NCI-H524 treated with DMSO at 0.1 percent for 48 hours (cell line): ENCODE results near the gene ANTXR2.
"Not testable (repeated sequence)": the region's sequence is repeated elsewhere in the genome, so short reads cannot be mapped to it uniquely, and the experiment has no call there.

ENCODE experiments used
- DNase-seq: peaks from one replicate; lab custom pipeline; 2025; lab: John Stamatoyannopoulos, UW

ANTXR2 gene

DNA sequence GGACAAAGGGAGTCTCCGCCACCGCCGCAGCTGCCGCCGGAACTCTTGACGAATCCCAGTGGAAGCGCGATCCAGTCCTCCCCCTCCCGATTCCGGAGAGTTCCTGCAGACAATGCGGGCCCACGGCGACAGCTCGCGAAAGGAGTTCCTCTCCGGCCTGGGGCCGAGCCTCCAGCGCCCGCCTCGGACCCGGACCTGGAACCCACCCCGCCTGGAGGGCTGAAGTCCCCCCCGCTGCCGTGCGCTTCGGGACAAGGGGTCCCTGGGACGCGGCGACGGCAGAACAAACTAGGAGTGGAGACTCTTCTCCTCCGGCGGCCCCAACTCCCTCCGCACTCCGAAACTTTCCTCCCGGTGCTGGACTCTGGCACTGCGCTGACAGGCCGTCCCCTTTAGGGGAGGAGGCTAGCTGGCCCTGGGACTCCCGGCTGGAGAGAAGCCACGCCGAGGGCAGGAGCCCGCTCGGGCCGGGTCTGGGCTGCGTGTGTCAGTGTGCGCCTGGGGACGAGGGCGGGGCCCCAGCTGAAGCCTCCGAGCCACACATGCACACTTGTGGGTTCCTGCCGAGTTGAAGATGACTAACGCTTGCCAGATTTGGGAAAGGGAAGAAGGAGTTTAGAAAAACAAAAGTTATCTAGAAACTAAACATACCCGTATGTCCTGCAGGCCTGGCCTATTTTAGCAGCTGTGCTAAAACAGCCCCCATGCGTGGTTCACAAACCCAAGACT, at the start of gene ANTXR2:
TSS of gene ANTXR2 (minus strand) at position 486 of the 729 bp plus-strand sequence. CDS start 669 bp downstream, outside the sequence.
- no peak for DNase-seq

DNA sequence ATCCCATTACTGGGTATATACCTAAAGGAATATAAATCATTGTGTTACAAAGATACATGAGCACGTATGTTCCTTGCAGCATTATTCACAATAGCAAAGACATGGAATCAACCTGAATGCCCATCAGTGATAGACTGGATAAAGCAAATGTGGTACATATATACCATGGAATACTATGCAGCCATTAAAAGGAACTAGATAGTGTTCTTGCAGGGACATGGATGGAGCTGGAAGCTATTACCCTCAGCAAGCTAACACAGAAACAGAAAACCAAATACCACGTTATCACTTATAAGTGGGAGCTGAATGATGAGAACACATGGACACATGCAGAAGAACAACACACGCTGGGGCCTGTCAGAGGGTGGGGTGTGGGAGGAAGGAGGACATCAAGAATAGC, 48.8 kb upstream of the ANTXR2 start:
- DNase-seq = not testable (repeated sequence)

- not testable (repeated sequence) for DNase-seq
Measured at GRCh38 chr4:80119620-80120019, 46.6 kb upstream of the ANTXR2 start.

- no peak for DNase-seq
Measured at GRCh38 chr4:80116516-80116915, 43.5 kb upstream of the ANTXR2 start.

DNA sequence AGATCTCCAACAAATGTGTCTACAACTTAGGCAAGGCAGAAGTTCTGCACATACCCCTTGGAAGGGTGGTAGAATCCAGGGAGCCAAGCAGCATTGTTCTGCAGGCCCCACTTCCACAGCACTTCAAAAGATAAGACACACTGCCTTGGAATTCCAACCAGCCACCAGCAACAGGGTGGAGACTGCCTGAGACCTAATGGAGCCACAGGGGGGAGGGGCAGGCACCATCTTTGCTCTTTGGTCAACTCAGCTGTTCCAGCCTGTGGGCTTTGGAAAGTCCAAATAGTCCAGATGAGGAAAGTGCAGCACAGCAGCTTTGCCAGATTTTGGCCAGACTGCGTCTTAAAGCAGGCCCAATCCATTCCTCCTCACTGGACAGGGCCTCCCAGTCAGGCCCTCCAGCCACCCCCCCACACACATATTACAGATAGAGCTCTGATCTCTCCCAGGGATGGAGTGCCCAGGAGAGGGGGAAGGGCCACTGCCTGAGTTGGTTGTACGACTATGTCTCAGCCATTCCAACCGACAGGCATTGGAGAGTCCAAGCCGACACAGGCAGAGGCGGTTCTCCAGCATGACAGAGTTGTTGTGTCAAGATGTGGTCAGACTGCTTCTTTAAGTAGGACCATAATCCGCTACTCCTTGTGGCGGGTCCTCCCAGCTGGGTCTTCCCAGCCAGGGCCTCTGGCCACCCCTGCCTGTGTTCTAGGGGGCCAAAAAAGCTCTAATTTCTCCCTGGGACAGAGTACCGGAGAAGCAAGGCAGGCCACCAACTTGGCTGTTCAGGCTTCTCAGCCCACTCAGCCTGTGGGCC, 42.5 kb upstream of the ANTXR2 start:
- no peak for DNase-seq

- no peak for DNase-seq
Measured at GRCh38 chr4:80114732-80115265, 41.8 kb upstream of the ANTXR2 start.

DNA sequence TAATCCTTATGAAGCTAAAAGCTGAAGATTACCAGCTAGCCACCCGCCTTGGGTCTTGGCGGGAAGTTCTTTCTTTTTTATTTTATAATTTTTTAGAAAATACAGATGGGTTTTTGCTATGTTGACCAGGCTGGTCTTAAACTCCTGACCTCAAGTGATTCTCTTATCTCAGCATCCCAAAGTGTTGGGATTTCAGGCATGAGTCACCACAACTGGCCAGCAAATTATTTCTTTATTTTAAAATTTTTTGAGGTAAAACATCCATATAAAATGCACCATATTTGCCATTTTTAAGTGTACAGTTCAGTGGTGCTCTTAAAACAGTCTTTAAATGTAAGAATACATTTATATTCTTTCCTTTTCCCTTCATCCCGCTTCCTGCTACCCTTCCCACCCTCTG, 40.6 kb upstream of the ANTXR2 start:
- DNase-seq = no peak

DNA sequence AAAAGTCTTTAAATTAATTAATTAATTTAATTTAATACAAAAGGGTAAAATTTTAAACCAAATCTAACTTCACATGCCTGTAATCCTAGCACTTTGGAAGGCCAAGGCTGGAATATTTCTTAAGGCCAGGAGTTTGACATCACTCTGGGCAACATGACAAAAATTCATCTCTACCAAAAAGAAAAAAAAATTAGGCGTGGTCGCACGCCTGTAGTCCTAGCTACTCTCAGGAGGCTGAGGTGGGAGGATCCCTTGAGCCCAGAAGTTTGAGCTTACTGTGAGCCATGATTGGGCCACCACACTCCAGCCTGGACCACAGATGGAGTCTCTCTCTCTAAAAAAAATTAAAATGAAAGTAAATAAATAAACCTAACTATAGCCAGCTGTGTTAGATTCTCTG, 39.2 kb upstream of the ANTXR2 start:
- DNase-seq = no peak

GRCh38 chr4:80111276-80111675, 38.2 kb upstream of the ANTXR2 start:
- DNase-seq = no peak

DNA sequence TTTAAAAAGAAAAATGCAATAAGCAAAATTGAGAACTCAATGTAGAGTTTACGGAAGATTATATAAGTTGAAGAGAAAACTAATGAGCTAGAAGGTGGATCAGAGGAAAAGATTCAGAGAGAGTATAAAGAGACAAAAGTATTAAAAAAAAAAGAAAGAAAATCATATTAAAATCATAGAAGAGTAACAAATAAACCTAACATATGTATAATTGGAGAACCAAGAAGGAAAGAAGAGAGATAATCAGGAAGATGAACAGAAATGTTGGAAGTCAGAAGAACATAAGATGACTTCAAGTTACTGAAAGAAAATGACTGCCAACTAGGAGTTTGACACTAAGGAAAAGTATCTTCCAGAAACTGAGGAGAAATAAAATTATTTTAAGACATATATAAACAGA, 34.3 kb upstream of the ANTXR2 start:
- DNase-seq = no peak

GRCh38 chr4:80104927-80105326, 31.9 kb upstream of the ANTXR2 start:
- DNase-seq = no peak

GRCh38 chr4:80103629-80104028, 30.6 kb upstream of the ANTXR2 start:
- no peak for DNase-seq

DNA sequence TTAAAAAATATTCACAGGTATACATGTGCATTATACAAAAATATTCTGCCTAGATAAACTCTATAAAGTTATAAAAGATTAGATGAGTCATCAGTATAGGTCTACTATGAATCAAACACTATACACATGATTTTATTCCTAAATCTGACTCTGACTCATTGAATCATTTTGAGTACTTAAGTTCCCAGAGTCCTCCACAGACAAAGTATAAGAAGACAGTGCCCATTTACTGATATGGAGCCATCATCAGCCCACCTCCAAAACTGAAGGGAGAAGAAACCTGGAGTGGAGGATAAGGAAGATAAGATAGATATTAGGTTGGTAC, 28.7 kb upstream of the ANTXR2 start:
- no peak for DNase-seq

DNA sequence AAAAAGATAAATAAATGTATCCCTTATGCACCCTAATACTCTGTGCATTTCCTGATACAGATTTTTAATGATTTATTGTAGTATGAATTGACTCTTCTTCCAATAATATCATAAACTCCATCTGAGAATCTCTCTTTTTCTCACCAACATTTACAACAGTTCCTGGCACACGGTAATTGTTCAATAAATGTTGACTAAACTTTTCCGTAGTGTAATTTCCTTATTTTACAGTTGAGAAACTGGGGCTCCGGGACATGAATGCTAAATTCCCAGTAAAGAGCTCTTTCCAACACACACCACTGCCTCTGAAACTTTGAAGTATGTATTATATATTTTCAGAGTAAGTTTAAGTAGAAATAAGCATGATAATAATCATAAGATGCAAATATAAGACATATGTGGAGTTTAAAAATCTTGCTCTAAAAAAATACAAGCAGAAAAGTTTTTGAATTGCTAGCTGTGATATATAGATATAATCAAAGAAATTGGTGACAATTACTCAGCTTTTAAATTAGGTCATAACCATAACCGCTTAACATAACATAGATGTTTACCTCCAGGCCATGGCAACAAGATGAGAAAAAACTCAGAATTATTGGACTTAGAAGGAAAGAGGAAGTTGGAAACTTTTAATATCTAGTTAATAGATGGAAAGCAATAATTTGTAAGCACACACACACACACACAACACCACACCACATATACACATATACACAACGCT, 28.2 kb upstream of the ANTXR2 start:
- no peak for DNase-seq

DNA sequence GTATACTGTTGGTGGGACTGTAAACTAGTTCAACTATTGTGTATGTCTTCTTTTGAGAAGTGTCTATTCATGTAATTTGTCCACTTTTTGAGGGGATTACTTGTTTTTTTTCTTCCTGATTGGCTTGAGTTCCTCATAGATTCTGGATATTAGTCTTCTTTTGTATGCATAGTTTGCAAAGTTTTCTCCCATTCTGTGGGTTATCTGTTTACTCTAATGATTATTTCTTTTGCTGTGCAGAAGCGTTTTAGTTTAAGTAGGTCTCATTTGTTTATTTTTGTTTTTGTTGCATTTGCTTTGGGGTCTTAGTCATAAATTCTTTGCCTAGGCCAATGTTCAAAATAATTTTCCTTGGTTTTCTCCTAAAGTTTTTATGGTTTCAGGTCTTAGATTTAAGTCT, 26.6 kb upstream of the ANTXR2 start:
- no peak for DNase-seq

DNA sequence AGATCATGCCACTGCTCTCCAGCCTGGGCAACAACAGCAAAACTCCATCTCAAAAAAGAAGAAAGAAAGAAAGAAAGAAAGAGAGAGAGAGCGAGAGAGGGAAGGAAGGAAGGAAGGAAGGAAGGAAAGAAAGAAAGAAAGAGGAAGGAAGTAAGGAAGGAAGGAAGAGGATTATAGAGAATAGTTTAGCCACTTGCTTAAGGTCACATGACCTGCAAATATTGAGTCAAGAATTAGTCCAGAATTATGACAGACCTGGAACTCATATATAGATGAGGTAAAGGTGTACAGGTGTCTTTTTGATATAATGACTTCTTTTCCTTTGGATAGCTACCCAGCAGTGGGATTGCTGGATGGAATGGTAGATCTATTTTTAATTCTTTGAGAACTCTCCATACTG, 25.6 kb upstream of the ANTXR2 start:
- no peak for DNase-seq

DNA sequence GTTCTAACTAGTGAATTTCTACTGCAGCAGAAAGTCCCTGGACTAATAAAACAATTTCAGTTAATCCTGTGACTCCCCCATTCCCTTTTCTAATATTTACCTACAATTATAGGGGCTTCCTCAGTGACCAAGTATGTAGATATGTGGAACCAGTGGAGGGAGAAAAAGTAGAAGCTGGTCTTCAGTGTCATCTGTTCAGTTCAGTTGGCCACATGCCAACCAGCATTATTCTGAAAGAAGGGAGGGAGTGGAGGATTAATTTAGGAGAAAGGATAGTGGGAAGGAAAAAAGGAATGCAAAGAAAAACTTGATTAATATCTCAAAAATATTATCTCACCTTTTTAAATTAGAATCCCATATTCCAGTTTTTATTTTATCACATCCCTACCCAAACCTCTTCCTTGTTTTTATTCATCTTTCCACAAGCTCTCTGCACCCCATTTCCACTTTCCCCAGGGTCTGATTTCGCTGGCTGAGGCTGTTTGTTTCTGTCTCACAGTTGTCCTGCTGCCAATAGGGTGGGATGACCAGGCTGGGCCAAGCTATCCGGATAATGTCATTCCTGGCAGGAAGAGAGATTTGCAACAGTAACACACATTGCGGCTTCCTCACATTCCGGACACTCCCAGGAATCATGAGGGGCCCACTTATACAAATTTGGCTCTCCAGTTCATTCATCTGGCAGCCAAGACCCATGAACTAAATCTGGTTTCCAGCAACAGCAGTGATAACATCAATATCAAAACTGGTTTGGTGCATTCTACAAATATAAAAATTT, 24.6 kb upstream of the ANTXR2 start:
- DNase-seq = no peak

DNA sequence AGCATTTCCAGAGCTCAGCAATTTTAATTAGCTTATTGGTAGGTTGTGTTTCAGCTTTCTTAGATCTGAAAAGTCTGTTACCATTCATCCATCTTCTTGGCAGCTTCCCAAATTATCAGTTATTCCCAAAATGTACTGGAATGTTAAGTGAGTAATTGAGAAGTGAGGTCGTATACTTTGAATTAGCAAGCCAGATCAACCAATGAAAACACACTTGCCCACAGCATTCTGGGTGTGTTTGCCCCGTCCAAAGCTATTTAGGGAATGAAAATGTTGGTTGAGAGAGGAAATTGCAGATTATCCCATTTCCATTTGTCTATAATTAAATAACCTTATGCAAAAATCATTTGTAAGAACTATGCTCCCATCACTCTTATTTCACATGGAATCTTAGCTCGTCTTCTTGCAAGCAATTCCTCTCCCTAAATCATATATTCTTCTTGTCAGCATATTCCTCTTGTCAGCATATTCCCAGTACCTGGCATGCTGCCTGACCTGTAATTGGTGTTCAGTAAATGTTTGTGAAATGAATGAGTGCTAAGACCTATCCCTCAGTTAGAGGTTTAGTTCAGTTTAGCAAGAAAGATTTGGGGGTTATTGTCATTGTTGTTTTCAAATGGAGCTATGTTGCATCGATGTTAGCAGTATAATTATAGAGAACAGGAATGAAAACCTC, 23.3 kb upstream of the ANTXR2 start:
- DNase-seq = no peak

GRCh38 chr4:80094191-80094590, 21.2 kb upstream of the ANTXR2 start:
- DNase-seq = no peak

GRCh38 chr4:80093563-80093962, 20.5 kb upstream of the ANTXR2 start:
- DNase-seq = no peak

DNA sequence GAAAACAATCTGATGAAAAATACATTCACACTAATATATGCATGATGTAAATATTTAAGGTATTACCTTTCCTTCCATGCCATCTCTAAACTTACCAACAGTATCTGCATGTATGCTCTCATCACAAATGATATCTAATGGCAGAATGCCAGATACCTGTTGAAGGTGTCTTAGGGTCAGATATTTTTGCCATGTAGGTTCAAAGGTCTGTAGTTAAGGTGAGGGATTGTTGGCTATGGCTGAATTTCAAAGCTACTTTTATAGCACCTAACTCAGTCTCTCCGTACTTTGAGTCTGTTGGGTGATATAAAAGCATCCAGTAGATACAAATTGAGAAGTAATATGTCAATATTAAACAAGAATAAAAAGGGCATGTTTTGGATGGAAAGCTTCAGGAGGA, 19.8 kb upstream of the ANTXR2 start:
- no peak for DNase-seq
